ENCODE data around the gene ENDOD1.
"Not testable (repeated sequence)": the region's sequence is repeated elsewhere in the genome, so short reads cannot be mapped to it uniquely, and the experiment has no call there.

The ENDOD1 gene

GRCh38 chr11:95104856-95105255 lies 15.2 kb downstream of the ENDOD1 start:
- no peak for DNase-seq

GRCh38 chr11:95108159-95108611 lies 18.5 kb downstream of the ENDOD1 start:
- no peak for DNase-seq

GRCh38 chr11:95108671-95109551 lies 19.3 kb downstream of the ENDOD1 start:
- no peak for DNase-seq

- not testable (repeated sequence) for DNase-seq
Measured at GRCh38 chr11:95111471-95111870, 21.8 kb downstream of the ENDOD1 start.

- DNase-seq, result no peak
Measured at GRCh38 chr11:95111923-95112540, 22.4 kb downstream of the ENDOD1 start.

- DNase-seq, result no peak
Measured at GRCh38 chr11:95115597-95115996, 26.0 kb downstream of the ENDOD1 start.

GRCh38 chr11:95119361-95120060 lies 29.9 kb downstream of the ENDOD1 start:
- DNase-seq, result no peak

GRCh38 chr11:95121698-95122097 lies 32.1 kb downstream of the ENDOD1 start:
- no peak for DNase-seq

- DNase-seq, result no peak
Measured at GRCh38 chr11:95123556-95123955, 33.9 kb downstream of the ENDOD1 start.

GRCh38 chr11:95128602-95129001 lies 39.0 kb downstream of the ENDOD1 start:
- DNase-seq, result no peak

- no peak for DNase-seq
Measured at GRCh38 chr11:95132956-95133355, 43.3 kb downstream of the ENDOD1 start.

- no peak for DNase-seq
Measured at GRCh38 chr11:95134491-95134890, 44.8 kb downstream of the ENDOD1 start.

GRCh38 chr11:95135155-95135554 lies 45.5 kb downstream of the ENDOD1 start:
- DNase-seq, result no peak

- DNase-seq, result no peak
Measured at GRCh38 chr11:95135880-95136279, 46.2 kb downstream of the ENDOD1 start.

GRCh38 chr11:95136747-95137146 lies 47.1 kb downstream of the ENDOD1 start:
- DNase-seq, result not testable (repeated sequence)

GRCh38 chr11:95137299-95137698 lies 47.7 kb downstream of the ENDOD1 start:
- no peak for DNase-seq

- DNase-seq, result no peak
Measured at GRCh38 chr11:95138448-95138847, 48.8 kb downstream of the ENDOD1 start.

GRCh38 chr11:95140397-95141033 lies 50.9 kb downstream of the ENDOD1 start:
- no peak for DNase-seq

- DNase-seq, result no peak
Measured at GRCh38 chr11:95142431-95142830, 52.8 kb downstream of the ENDOD1 start.

- no peak for DNase-seq
Measured at GRCh38 chr11:95143106-95143681, 53.5 kb downstream of the ENDOD1 start.

- no peak for DNase-seq
Measured at GRCh38 chr11:95144313-95145235, 54.9 kb downstream of the ENDOD1 start.

Measured in stimulated activated CD4-positive, alpha-beta T cell treated with anti-CD3 and anti-CD28 coated beads, Interleukin-2, amount 100 ng/mL, for 24 hours (primary cell).